Breast epithelium (tissue), 3 donors: ENCODE results near the gene ASB4.

Source experiments
- CTCF ChIP-seq, 3 donors: fragments of 450-650 bp; IDR thresholded peaks; one replicate each; pipeline ENCODE4 v1.5.1; 2016 to 2017; ENCODE audit warnings: antibody characterized with exemption in 3 of 3, mild to moderate bottlenecking in 3 of 3, moderate library complexity in 3 of 3
- POLR2A ChIP-seq: fragments of 450-650 bp; IDR thresholded peaks from one replicate; pipeline ENCODE4 v1.6.1; 2016; ENCODE audit warnings: antibody characterized with exemption, mild to moderate bottlenecking, moderate library complexity

DNA sequence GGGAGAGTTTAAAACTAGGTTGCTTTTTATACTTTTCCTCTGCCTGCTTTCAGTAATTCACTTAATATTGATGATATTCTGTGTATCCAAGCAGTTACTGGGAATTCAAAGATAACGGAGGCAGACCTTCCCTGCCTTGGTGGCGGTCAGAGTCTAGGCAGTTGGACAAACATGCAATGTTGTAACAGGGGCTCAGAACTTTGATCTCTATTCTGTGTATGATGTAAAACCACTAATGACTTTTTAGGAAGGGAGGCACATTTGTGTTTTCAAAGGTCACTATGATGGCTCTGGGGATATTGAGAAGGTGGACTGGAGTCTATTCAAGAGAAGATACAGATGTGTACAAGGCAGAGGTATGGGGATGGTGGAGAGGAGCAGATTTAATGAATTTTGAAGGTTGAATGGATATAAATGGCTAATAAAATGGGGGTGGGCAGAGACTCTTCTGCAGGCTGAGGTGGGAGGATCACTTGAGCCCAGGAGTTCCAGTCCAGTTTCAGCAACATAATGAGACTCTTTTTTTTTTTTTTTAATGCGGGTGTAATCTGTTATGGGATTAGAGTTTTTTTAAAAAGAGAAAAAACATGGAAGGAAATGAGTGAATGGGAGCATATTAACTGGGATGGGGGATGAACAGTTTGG, 45.2 kb upstream of the ASB4 start:
- TF ChIP-seq CTCF (IDR thresholded peaks at IDR 0.05), result no peak
- no peak for TF ChIP-seq POLR2A
